ENCODE measurements around the gene DYDC2.
"Not testable (repeated sequence)": the region's sequence is repeated elsewhere in the genome, so short reads cannot be mapped to it uniquely, and the experiment has no call there.

The DYDC2 gene, protein sequence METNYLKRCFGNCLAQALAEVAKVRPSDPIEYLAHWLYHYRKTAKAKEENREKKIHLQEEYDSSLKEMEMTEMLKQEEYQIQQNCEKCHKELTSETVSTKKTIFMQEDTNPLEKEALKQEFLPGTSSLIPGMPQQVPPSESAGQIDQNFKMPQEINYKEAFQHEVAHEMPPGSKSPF

GRCh38 chr10:80356563-80356988 is at the start of gene DYDC2, which contains the start of gene DYDC1:
TSS of gene DYDC2 (plus strand) at chr10:80356781. CDS start at chr10:80362444, 5,663 bp downstream.
TSS of gene DYDC1 (minus strand) at chr10:80356755. CDS start at chr10:80352601, 4,154 bp downstream.
- DNase-seq (ENCODE audit: low read depth, low spot score): peak; percentile 17

GRCh38 chr10:80313523-80313922 is 43.1 kb upstream of the DYDC2 start:
- no peak for DNase-seq (ENCODE audit: low read depth, low spot score)

GRCh38 chr10:80315391-80315790 is 41.2 kb upstream of the DYDC2 start:
- no peak for DNase-seq (ENCODE audit: low read depth, low spot score)

GRCh38 chr10:80318742-80319141 is 37.8 kb upstream of the DYDC2 start:
- no peak for DNase-seq (ENCODE audit: low read depth, low spot score)

DNA sequence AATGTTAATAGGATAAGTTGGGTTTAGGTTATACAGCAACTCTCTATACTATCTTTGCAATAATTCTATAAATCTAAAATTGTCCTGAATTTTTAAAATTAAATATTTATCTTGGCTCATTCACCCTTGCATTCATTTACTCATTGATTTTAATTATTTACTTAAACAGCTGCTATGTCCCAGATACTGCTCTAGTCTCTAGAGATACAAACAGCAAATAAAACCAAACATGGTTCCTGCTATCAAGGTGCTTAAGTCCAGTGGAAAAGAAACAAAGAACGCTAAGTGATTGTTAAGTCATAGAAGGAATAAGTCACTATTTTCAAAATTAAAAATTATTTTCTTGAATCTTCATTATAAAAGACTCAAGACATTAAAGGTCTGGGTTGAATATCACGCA is 37.3 kb upstream of the DYDC2 start:
- DNase-seq (ENCODE audit: low read depth, low spot score): no peak

DNA sequence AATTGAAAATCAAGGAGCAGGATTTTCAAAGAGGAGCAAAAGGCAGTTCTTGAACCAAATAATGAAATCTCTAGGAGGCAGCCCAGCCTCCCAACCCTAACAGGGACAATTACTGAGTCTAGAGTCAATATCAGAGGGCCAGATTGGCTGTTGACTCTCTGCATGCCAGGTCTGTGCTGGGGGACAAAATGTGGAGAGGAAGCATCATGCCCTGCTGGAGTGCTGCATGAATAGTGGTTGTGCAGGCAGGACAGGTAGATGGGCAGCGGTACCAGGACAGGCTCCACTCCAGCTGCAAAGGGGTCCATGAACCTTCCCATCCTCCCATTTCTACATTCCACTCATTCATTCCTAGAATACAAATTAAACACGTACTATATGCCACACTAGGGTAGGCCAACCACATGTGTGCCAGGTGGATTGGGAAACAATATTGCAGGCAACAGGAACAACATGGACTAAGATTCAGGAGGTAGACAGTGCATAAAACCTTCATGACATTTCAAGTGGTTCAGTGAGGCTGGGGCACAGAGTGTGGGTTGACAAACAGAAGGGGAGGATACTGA is 36.8 kb upstream of the DYDC2 start:
- no peak for DNase-seq (ENCODE audit: low read depth, low spot score)

DNA sequence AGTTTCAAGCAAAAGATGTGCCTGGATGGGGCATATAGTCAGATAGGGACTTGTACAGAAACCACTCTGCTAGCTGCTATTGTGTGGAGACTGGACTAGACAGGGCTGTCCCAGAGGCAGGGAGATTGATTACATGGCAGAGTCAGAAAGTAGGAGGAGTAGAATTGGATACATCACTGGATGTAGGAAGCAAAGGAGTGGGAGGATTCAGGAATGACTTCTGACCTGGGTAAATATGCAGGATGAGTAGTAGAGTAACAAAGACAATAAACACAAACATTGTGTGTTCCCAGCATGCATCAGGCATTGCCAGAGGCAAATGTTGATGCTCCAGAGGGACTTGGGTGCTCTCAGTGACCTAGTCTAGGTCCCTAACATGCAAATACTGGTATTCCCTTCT is 36.2 kb upstream of the DYDC2 start:
- no peak for DNase-seq (ENCODE audit: low read depth, low spot score)

DNA sequence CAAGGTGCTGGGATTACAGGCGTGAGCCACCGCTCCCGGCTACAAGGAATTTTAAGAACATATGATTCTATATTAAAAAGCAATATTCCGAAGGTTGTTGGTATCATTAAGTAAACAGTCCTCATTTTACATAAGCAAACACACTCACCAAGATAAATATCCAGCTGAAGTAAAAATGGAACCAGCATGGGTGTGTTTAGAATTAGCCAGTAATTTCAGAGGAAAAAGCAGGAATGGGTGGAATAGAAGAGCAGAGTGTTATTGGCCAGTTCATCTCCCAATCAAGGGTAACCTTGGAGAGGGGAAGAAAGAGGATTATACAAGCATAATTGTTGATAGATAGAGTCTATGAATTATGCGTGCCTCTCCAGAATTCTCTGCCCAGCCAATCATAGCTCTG is 35.4 kb upstream of the DYDC2 start:
- no peak for DNase-seq (ENCODE audit: low read depth, low spot score)

- DNase-seq (ENCODE audit: low read depth, low spot score): no peak
These were observed 34.4 kb upstream of the DYDC2 start for GRCh38 chr10:80322158-80322557.

DNA sequence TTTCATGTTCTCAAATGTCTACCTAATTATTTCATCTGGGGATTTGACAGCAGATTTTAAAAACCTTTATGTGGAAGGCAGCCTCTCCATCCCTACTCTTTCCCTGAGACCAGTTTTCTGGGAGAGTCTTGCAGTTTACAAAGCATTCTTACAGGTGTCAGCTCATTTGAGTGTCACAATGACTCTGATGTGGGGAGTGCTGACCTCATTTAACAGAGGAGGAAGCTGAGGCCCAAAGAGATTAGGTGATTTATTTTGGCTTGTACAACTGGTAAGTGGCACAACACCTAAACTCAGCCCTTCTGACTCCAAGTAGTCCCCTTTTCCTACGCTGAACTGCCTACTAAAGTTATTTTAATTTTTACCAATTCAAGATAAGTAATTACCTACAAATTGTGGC is 33.9 kb upstream of the DYDC2 start:
- DNase-seq (ENCODE audit: low read depth, low spot score): no peak

GRCh38 chr10:80323311-80323710 is 33.3 kb upstream of the DYDC2 start:
- no peak for DNase-seq (ENCODE audit: low read depth, low spot score)

DNA sequence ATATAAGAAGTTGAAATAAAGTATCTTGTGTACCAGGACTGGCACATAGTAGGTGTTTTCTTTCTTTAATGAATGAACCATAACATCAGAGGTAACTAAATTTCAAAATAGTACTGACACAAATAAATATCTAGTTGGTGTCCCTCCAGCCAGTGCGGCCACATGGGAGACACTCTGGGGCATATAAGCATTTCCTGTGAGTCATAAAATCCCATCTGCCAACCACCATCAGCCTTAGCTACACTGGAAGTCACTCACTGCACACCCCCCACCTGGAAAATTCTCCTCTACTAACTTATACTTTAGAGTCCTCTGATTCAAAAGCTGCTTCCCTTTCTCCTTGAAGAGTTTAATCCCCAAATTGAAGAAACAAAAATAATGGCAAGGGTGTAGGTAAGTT is 32.5 kb upstream of the DYDC2 start:
- DNase-seq (ENCODE audit: low read depth, low spot score): no peak

DNA sequence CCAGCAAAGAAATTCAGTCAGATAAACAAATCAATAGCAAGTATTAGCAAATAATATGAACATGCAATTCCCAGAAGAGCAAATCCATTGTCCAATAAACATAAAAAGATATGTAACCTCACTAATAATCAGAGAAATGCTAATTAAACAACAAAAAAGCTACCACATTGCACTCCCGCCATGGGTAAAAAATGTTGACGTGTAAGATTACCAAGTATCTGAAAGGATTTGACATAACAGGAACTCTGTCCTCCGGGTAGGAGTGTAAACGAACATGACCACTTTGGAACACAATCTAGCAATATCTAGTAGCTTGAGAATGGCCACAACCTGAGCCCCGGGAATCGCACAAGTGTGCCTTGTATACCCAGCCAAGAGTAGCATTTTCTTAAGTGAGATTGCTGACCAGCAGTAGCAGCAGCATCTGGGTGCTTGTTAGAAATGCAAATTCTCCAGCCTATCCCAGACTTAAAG is 31.7 kb upstream of the DYDC2 start:
- DNase-seq (ENCODE audit: low read depth, low spot score): no peak

GRCh38 chr10:80333983-80334382 is 22.6 kb upstream of the DYDC2 start:
- DNase-seq (ENCODE audit: low read depth, low spot score): no peak

DNA sequence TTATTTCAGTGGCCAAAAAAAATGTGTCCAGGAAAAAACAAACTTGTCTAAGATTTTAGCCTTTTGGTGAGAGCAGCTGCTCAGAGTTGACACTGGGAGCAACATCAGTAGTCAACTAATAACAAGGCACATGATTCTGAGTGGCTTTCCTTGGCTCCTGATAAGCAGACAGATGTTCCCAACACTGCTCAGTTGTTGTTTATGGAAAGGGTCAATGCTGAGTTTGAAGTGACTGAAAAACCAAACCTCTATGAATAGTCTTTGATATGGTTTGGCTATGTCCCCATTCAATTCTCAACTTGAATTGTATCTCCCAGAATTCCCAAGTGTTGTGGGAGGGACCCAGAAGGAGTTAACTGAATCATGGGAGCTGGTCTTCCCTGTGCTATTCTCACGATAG is 12.3 kb upstream of the DYDC2 start:
- no peak for DNase-seq (ENCODE audit: low read depth, low spot score)

- DNase-seq (ENCODE audit: low read depth, low spot score): no peak
These were observed 11.7 kb upstream of the DYDC2 start for GRCh38 chr10:80344912-80345311.

DNA sequence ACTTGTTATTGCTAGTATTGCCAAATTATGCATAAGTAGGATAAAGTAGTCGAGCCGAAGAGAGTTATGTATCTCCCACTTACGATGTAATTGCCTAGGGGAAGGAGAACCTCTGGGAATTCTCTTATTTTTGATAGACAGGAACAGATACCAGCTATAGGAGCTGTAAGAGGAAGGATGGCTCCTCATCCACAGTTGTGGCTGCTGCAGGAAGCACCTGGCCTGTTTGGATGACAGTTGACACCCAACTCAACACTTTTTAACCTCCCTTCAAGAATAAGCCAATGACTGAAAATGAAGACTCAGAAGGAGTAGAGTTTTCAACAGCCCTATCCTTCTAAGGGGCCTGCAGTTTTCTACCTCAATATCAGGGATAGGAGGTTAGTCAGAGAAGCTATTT is 6.3 kb upstream of the DYDC2 start:
- DNase-seq (ENCODE audit: low read depth, low spot score): no peak

- DNase-seq (ENCODE audit: low read depth, low spot score): no peak
These were observed 5.4 kb upstream of the DYDC2 start for GRCh38 chr10:80351220-80351619.

GRCh38 chr10:80356989-80357850 is 639 bp downstream of the DYDC2 start:
- no peak for DNase-seq (ENCODE audit: low read depth, low spot score)

DNA sequence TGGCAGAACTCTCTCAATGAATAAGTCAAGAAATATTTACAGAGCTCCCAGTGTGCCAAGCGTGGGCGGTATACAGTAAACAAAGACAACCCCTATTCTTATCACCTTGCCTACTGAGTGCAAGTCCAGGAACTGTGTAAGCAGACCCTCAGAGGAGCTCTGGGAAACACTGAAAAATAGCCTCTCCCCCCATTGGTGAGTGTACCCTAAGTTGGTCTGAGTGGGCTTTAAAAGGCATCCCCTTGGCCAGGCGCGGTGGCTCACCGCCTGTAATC is 1.2 kb downstream of the DYDC2 start:
- DNase-seq (ENCODE audit: low read depth, low spot score): no peak

- not testable (repeated sequence) for DNase-seq (ENCODE audit: low read depth, low spot score)
These were observed 2.3 kb downstream of the DYDC2 start for GRCh38 chr10:80358925-80359324.

DNA sequence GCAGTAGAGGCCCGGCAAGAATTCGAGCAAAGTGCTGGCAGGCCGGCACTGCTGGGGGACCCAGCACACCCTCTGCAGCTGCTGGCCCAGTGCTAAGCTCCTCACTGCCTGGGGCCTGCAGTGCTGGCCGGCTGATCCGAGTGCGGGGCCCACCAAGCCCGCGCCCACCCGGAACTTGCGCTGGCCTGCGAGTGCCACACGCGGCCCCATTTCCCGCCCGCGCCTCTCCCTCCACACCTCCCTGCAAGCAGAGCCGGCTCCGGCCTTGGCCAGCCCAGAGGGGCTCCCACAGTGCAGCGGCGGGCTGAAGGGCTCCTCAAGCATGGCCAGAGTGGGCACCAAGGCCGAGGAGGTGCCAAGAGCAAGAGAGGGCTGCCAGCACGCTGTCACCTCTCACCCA is 3.1 kb downstream of the DYDC2 start:
- DNase-seq (ENCODE audit: low read depth, low spot score): no peak

- DNase-seq (ENCODE audit: low read depth, low spot score): no peak
These were observed 8.9 kb downstream of the DYDC2 start for GRCh38 chr10:80365510-80365909.
